CD14-positive monocyte (primary cell): ENCODE measurements around the gene TOR1AIP2. TPM values are rescaled to one million over a fixed set of nuclear protein-coding genes. Genes with fewer than 3 reads are reported as not detected.

ENCODE experiments used
- DNase-seq, 3 donors: peaks; one replicate each; pipeline ENCODE4 v3.0.0-alpha.2; 2011 to 2022
- H2AFZ ChIP-seq: 2 replicates; pipeline ENCODE4 v1.6.0; 2012; ENCODE audit warnings: mild to moderate bottlenecking, low read depth, low read length, inconsistent platforms; ENCODE audit not compliant: insufficient read depth, poor library complexity, severe bottlenecking
- H3K27ac ChIP-seq, 2 donors: 1 replicate in 1 of 2; 2 replicates in 1 of 2; pipeline ENCODE4 v1.5.1; 2012 to 2013; ENCODE audit warnings: low read length in 2 of 2, control low read depth in 1 of 2, inconsistent platforms in 1 of 2, low read depth in 1 of 2, mild to moderate bottlenecking in 1 of 2
- H3K27me3 ChIP-seq, 2 donors: one replicate each; pipeline versions ENCODE4 v1.6.0 to v1.6.1; 2011 to 2013; ENCODE audit warnings: low read length in 2 of 2; ENCODE audit not compliant: control insufficient read depth in 2 of 2, insufficient read depth in 2 of 2
- H3K36me3 ChIP-seq, 2 donors: replicated peaks in 1 of 2; 1 replicate in 1 of 2; 2 replicates in 1 of 2; pipeline versions ENCODE4 v1.5.1 to v1.6.1; 2012 to 2013; ENCODE audit warnings: low read length in 2 of 2, control low read depth in 1 of 2, inconsistent platforms in 1 of 2, mild to moderate bottlenecking in 1 of 2; ENCODE audit not compliant: insufficient read depth in 2 of 2, control insufficient read depth in 1 of 2
- H3K4me1 ChIP-seq, 2 donors: 1 replicate in 1 of 2; 2 replicates in 1 of 2; pipeline versions ENCODE4 v1.5.1 to v1.6.1; 2012 to 2013; ENCODE audit warnings: low read length in 2 of 2, control low read depth in 1 of 2, inconsistent platforms in 1 of 2, mild to moderate bottlenecking in 1 of 2, moderate library complexity in 1 of 2; ENCODE audit not compliant: insufficient read depth in 2 of 2, control insufficient read depth in 1 of 2
- H3K4me2 ChIP-seq: replicated peaks from 2 replicates; pipeline ENCODE3; 2012; ENCODE audit warnings: low read length, moderate library complexity, mild to moderate bottlenecking; ENCODE audit not compliant: poor library complexity, severe bottlenecking; ENCODE audit errors: extremely low read depth
- H3K4me3 ChIP-seq, 3 experiments: fragments of 200-600 bp in 1 of 3; sonication (generic) in 1 of 3; replicated peaks in 1 of 3; 1 replicate in 2 of 3; 2 replicates in 1 of 3; pipeline ENCODE4 v1.5.1; 2011 to 2013; ENCODE audit warnings: low read length in 3 of 3, mild to moderate bottlenecking in 3 of 3, control low read depth in 2 of 3, low read depth in 2 of 3, inconsistent platforms in 1 of 3, moderate library complexity in 1 of 3
- H3K79me2 ChIP-seq: 2 replicates; pipeline ENCODE4 v1.6.0; 2012; ENCODE audit warnings: mild to moderate bottlenecking, control low read depth, inconsistent platforms, low read length, moderate library complexity; ENCODE audit not compliant: insufficient read depth
- H3K9ac ChIP-seq: 2 replicates; pipeline ENCODE4 v1.6.0; 2017; ENCODE audit warnings: low read length, mild to moderate bottlenecking; ENCODE audit not compliant: insufficient read depth, poor library complexity, severe bottlenecking
- H3K9me3 ChIP-seq, 2 donors: replicated peaks in 1 of 2; 1 replicate in 1 of 2; 2 replicates in 1 of 2; pipeline versions ENCODE4 v1.5.1 to v1.6.1; 2012 to 2013; ENCODE audit warnings: low read length in 2 of 2, control low read depth in 1 of 2; ENCODE audit not compliant: control insufficient read depth in 1 of 2, insufficient read depth in 1 of 2
- H4K20me1 ChIP-seq: 2 replicates; pipeline ENCODE4 v1.6.0; 2012; ENCODE audit warnings: mild to moderate bottlenecking, low read length, control low read depth, moderate library complexity; ENCODE audit not compliant: insufficient read depth
- H3K27ac Mint-ChIP-seq, 7 donors: one replicate each; pipeline ENCODE4 v1.8.0; 2020; ENCODE audit warnings: mild to moderate bottlenecking in 7 of 7, mixed read lengths in 7 of 7, moderate library complexity in 6 of 7, inconsistent platforms in 2 of 7
- H3K27me3 Mint-ChIP-seq, 3 donors: one replicate each; pipeline ENCODE4 v1.8.0; 2021 to 2022; ENCODE audit warnings: low read depth in 3 of 3, mild to moderate bottlenecking in 3 of 3, mixed read lengths in 3 of 3, moderate library complexity in 3 of 3, inconsistent platforms in 1 of 3
- H3K36me3 Mint-ChIP-seq, 2 donors: one replicate each; pipeline ENCODE4 v1.8.0; 2020; ENCODE audit warnings: mixed read lengths in 2 of 2, inconsistent platforms in 1 of 2, mild to moderate bottlenecking in 1 of 2
- H3K4me1 Mint-ChIP-seq: one replicate; pipeline ENCODE4 v1.8.0; 2020; ENCODE audit warnings: mild to moderate bottlenecking, mixed read lengths
- H3K4me3 Mint-ChIP-seq, 2 donors: one replicate each; pipeline ENCODE4 v1.8.0; 2020; ENCODE audit warnings: mild to moderate bottlenecking in 2 of 2, mixed read lengths in 2 of 2, moderate library complexity in 1 of 2
- H3K9me3 Mint-ChIP-seq, 7 donors: one replicate each; pipeline ENCODE4 v1.8.0; 2020 to 2022; ENCODE audit warnings: mixed read lengths in 7 of 7, mild to moderate bottlenecking in 6 of 7, moderate library complexity in 6 of 7, inconsistent platforms in 2 of 7
- CTCF ChIP-seq: fragments of 200-600 bp; IDR thresholded peaks from one replicate; pipeline ENCODE4 v1.8.0; 2022; ENCODE audit warnings: antibody characterized with exemption, mild to moderate bottlenecking
- WGBS: methylation state at CpG from one replicate; pipeline ENCODE4 v1.1.5; 2013; ENCODE audit warnings: missing lambda C conversion rate; ENCODE audit not compliant: insufficient coverage; 5-methylcytosine and 5-hydroxymethylcytosine counted together
- intact Hi-C, 2 donors: fragments of 100-400 bp; cut with micrococcal nuclease; formaldehyde crosslinking; loops; one replicate each; pipeline versions ENCODE4 v1.15.0 to v1.15.1; 2023
- polyA plus RNA-seq, 3 donors: library from polyadenylated mRNA; depleted of rRNA in 1 of 3; unstranded in 2 of 3; stranded (reverse) in 1 of 3; fragments of 300-500 nt in 2 of 3; fragments of >200 nt in 1 of 3; fragmentation: Illumina TruSeq in 2 of 3; gene quantifications; 1 replicate in 2 of 3; 2 replicates in 1 of 3; pipeline ENCODE4 v1.2.3, GENCODE V29; 2012 to 2021

TOR1AIP2 gene
- polyA plus RNA-seq, 3 donors: 9.9 to 21.5 (median 20.5) TPM

DNA sequence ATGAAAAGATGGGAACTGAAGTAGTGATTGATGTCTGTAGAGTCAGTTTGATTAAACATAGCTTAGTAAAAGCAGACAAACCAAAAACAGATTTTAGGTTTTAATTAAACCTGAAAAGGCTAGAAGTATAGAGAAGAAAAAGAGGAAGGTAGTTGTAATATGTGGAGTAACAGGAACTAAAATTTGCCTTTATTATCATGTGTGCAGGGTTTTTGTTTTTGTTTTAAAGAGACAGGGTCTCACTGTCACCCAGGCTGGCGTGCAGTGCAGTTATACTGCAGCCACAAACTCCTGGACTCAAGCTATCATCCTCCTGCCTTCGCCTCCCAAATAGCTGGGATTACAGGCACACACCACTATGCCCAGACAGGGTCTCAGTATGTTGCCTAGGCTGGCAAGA, 10.5 kb upstream of the TOR1AIP2 start:
- peak; percentile 11 to 43 (median 15) for DNase-seq
- WGBS: 0% methylated on average over 1 of the region's 2 CpGs
- H3K4me3 ChIP-seq: peak overlapping the region in 2 of 3 experiments; percentile 7 to 49
- Mint-ChIP-seq H3K4me3 (peak overlapping the region; percentile 48 to 73), H3K9me3 (no peaks in the 10 kb centered on the region), H3K27me3 (no peaks in the 10 kb centered on the region), H3K36me3 (peaks cover 27 to 51% of the 10 kb centered on the region in 2 donors), H3K27ac (peak overlapping the region; percentile 57 to 86 (median 82)), H3K4me1 (peaks cover 44% of the 10 kb centered on the region)
- H4K20me1 ChIP-seq: peaks cover 51% of the 10 kb centered on the region
- no peak overlapping the region for H2AFZ ChIP-seq
- no peaks in the 10 kb centered on the region for H3K27me3 ChIP-seq
- peak overlapping the region; percentile 24 to 74 for H3K27ac ChIP-seq
- intact Hi-C loops: loop anchor here in 1 of 2 donors (10.0 kb wide), 1 partner anchor 267 kb away; the partner anchor contains the start of gene QSOX1
- peak overlapping the region; percentile 66 for H3K4me2 ChIP-seq
- peaks cover 100% of the 10 kb centered on the region for H3K79me2 ChIP-seq
- no peak overlapping the region for H3K9ac ChIP-seq
- no peaks in the 10 kb centered on the region for H3K9me3 ChIP-seq
- peaks cover 41 to 65% of the 10 kb centered on the region in 2 donors for H3K36me3 ChIP-seq
- peaks cover 31 to 56% of the 10 kb centered on the region in 2 donors for H3K4me1 ChIP-seq
- no peak for TF ChIP-seq CTCF

GRCh38 chr1:179883745-179884138, 6.1 kb upstream of the TOR1AIP2 start:
- intact Hi-C loops: loop anchor here (2.0 to 10.0 kb wide), 3 partner anchors 69 to 271 kb away; partner anchors contain the start of genes CEP350 (in 2 of the 2) and QSOX1 (in 1 of the 2)
- H3K27ac ChIP-seq: peak overlapping the region; percentile 99 to 100
- peak overlapping the region; percentile 83 to 99 (median 86) for H3K4me3 ChIP-seq
- Mint-ChIP-seq H3K36me3 (peaks cover 9 to 14% of the 10 kb centered on the region in 2 donors), H3K27me3 (no peaks in the 10 kb centered on the region), H3K27ac (peak overlapping the region; percentile 100), H3K4me3 (peak overlapping the region; percentile 95 to 99), H3K9me3 (peaks cover 0 to 3% (median 0%) of the 10 kb centered on the region in 7 donors), H3K4me1 (peaks cover 41% of the 10 kb centered on the region)
- H3K4me2 ChIP-seq: peak overlapping the region; percentile 93
- H3K9me3 ChIP-seq: no peaks in the 10 kb centered on the region
- H3K27me3 ChIP-seq: no peaks in the 10 kb centered on the region
- H3K4me1 ChIP-seq: peaks cover 37 to 62% of the 10 kb centered on the region in 2 donors
- no peak for TF ChIP-seq CTCF
- 22% methylated on average over 4 of the region's 4 CpGs for WGBS
- H3K79me2 ChIP-seq: peaks cover 76% of the 10 kb centered on the region
- peaks cover 16% of the 10 kb centered on the region for H4K20me1 ChIP-seq
- H3K36me3 ChIP-seq: peaks cover 19 to 29% of the 10 kb centered on the region in 2 donors
- H3K9ac ChIP-seq: peak overlapping the region; percentile 99
- DNase-seq: peak in 2 of 3 donors; percentile 31 to 76
- H2AFZ ChIP-seq: peak overlapping the region; percentile 84
